ENCODE measurements around the gene SP1.

GRCh38 chr12:53462935-53463334 is 83.0 kb downstream of the SP1 start:
- TF ChIP-seq CTCF (IDR thresholded peaks at IDR 0.05; ENCODE audit: insufficient read depth, low read depth, low read length) = no peak
- TF ChIP-seq EZH2 (IDR thresholded peaks at IDR 0.05; ENCODE audit: insufficient read depth, low read length) = no peak
